Measurements from ENCODE around the gene PPFIA1. TPM values are rescaled to one million over a fixed set of nuclear protein-coding genes. Genes with fewer than 3 reads are reported as not detected.

PPFIA1 gene
- total and polyA plus RNA-seq, 2 of the 13 experiments (the other 11 are each of a cell fraction or from before 2014, with no cell fraction given): 29.9 to 45.2 TPM

DNA sequence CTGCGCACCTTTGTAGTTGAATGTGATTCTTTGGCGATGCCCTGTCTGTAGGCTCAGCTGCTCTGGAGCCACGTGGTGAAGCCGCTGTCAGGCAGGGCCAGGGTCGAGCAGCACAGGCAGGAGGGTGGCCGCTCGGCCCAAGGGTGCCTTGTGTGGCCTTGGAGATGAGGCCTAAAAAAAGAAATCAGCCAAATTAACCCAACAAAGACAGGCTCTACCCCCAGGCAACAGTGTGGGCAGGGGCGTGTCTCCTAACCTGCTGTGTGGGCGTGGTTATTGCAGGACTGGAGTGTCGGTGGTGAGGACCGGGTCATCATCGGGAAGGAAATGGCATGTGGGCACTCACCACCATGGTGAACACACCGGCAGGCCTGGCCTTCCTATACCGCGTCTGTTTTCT, 162.1 kb downstream of the PPFIA1 start:
- BruUV-seq (replicated peaks): no TSS peak
- no peaks in the 10 kb centered on the region for H3K9me3 ChIP-seq (ENCODE audit: low read length)
- ATAC-seq: no peak
- FAIRE-seq: no peak
- peaks cover 62 to 88% of the 10 kb centered on the region in 2 experiments; a peak in 4 of 5 replicates for H3K36me3 ChIP-seq (replicated peaks in 1 of 2; ENCODE audit: control insufficient read depth in 1 of 2, insufficient read depth in 2 of 2, low read length in 2 of 2)
- H3K9ac ChIP-seq (ENCODE audit: insufficient read depth, low read depth, low read length): no peak overlapping the region
- in situ Hi-C loops (cut with HindIII; ENCODE audit: extremely low pct_ligation_motif_present, low pct_unique_long_range_greater_than_20kb) (no loop called here), intact Hi-C loops (cut with micrococcal nuclease; ENCODE audit: unreplicated experiment) (no loop called here)
- CTCF ChIA-PET (ENCODE audit: low intra/inter-chr PET ratio, low total read pairs): no interaction called here
- no peak for TF ChIP-seq ZNF776 (CRISPR knock-in tag; IDR thresholded peaks at IDR 0.05)
- TF ChIP-seq THAP9 (CRISPR knock-in tag; IDR thresholded peaks at IDR 0.05; ENCODE audit: borderline replicate concordance): no peak
- TF ChIP-seq, protein P1, sequence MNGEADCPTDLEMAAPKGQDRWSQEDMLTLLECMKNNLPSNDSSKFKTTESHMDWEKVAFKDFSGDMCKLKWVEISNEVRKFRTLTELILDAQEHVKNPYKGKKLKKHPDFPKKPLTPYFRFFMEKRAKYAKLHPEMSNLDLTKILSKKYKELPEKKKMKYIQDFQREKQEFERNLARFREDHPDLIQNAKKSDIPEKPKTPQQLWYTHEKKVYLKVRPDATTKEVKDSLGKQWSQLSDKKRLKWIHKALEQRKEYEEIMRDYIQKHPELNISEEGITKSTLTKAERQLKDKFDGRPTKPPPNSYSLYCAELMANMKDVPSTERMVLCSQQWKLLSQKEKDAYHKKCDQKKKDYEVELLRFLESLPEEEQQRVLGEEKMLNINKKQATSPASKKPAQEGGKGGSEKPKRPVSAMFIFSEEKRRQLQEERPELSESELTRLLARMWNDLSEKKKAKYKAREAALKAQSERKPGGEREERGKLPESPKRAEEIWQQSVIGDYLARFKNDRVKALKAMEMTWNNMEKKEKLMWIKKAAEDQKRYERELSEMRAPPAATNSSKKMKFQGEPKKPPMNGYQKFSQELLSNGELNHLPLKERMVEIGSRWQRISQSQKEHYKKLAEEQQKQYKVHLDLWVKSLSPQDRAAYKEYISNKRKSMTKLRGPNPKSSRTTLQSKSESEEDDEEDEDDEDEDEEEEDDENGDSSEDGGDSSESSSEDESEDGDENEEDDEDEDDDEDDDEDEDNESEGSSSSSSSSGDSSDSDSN (CRISPR knock-in tag; IDR thresholded peaks at IDR 0.05): no peak
- TF ChIP-seq IRX3 (CRISPR knock-in tag; IDR thresholded peaks at IDR 0.05; ENCODE audit: borderline replicate concordance, low read depth): no peak
- TF ChIP-seq ZXDC (CRISPR knock-in tag; IDR thresholded peaks at IDR 0.05): no peak
- no peak overlapping the region for H3K4me2 ChIP-seq (ENCODE audit: low read depth, low read length)
- H2AFZ ChIP-seq (ENCODE audit: low read length): no peak overlapping the region
- POLR2A ChIA-PET: no interaction called here
- no peak overlapping the region for H3K27ac ChIP-seq (ENCODE audit: extremely low read length, insufficient read depth, low read length)
- DNase-seq (ENCODE audit: low spot score): no peak
- H3K4me3 ChIP-seq (replicated peaks in 1 of 3; ENCODE audit: insufficient read depth in 1 of 3, low read depth in 2 of 3, low read length in 3 of 3): no peak overlapping the region
- H3K27me3 ChIP-seq (ENCODE audit: control insufficient read depth in 1 of 2, insufficient read depth in 2 of 2, low read length in 2 of 2): no peaks in the 10 kb centered on the region; a peak in 1 of 5 replicates
- no peaks in the 10 kb centered on the region for H3K4me1 ChIP-seq (ENCODE audit: insufficient read depth, low read length)
- 93% methylated on average over 14 of the region's 15 CpGs for WGBS (ENCODE audit: low lambda C conversion rate)
- H4K20me1 ChIP-seq (ENCODE audit: insufficient read depth, low read length): peaks cover 4% of the 10 kb centered on the region; the same call in 1 of the 2 replicates
- no peaks in the 10 kb centered on the region for H3K79me2 ChIP-seq (ENCODE audit: insufficient read depth, low read length)

All from HepG2 (cell line).